Natural killer cell (primary cell): Measurements from ENCODE around the gene MYO5C. TPM values are rescaled to one million over a fixed set of nuclear protein-coding genes. Genes with fewer than 3 reads are reported as not detected.

Experiments used
- ATAC-seq, 3 donors: fragments of 150-1000 bp in 2 of 3; fragments of 200-7000 bp in 1 of 3; cut with Tn5 transposase; 1 replicate in 1 of 3; 2 replicates in 2 of 3; pipeline ENCODE4 v1.10.0; 2021; ENCODE audit warnings: mild to moderate bottlenecking in 2 of 3, moderate library complexity in 2 of 3
- DNase-seq, 2 donors: peaks; one replicate each; pipeline versions ENCODE4 v3.0.0 to v3.0.0-alpha.2; 2013 to 2021; ENCODE audit warnings: mixed read lengths in 1 of 2
- H3K27ac ChIP-seq: one replicate; pipeline ENCODE4 v1.5.1; 2013; ENCODE audit warnings: mild to moderate bottlenecking, low read length
- H3K27me3 ChIP-seq: one replicate; pipeline ENCODE4 v1.6.1; 2013; ENCODE audit warnings: low read length; ENCODE audit not compliant: control insufficient read depth, insufficient read depth
- H3K36me3 ChIP-seq: one replicate; pipeline ENCODE4 v1.6.1; 2013; ENCODE audit warnings: low read length; ENCODE audit not compliant: control insufficient read depth, insufficient read depth
- H3K4me1 ChIP-seq: one replicate; pipeline ENCODE4 v1.6.1; 2013; ENCODE audit warnings: low read length; ENCODE audit not compliant: control insufficient read depth, insufficient read depth
- H3K4me3 ChIP-seq: one replicate; pipeline ENCODE4 v1.5.1; 2013; ENCODE audit warnings: low read length
- H3K9me3 ChIP-seq: one replicate; pipeline ENCODE4 v1.6.1; 2013; ENCODE audit warnings: low read length; ENCODE audit not compliant: control insufficient read depth, insufficient read depth
- H3K27ac Mint-ChIP-seq, 2 donors: one replicate each; pipeline ENCODE4 v1.8.0; 2022; ENCODE audit warnings: mild to moderate bottlenecking in 2 of 2, mixed read lengths in 2 of 2, moderate library complexity in 1 of 2
- H3K27me3 Mint-ChIP-seq, 2 donors: one replicate each; pipeline ENCODE4 v1.8.0; 2022; ENCODE audit warnings: low read depth in 2 of 2, mixed read lengths in 2 of 2
- H3K36me3 Mint-ChIP-seq: one replicate; pipeline ENCODE4 v1.8.0; 2022; ENCODE audit warnings: mixed read lengths
- H3K4me1 Mint-ChIP-seq, 2 donors: one replicate each; pipeline ENCODE4 v1.8.0; 2022; ENCODE audit warnings: mixed read lengths in 2 of 2
- H3K4me3 Mint-ChIP-seq: one replicate; pipeline ENCODE4 v1.8.0; 2022; ENCODE audit warnings: mild to moderate bottlenecking, moderate library complexity, mixed read lengths
- H3K9me3 Mint-ChIP-seq, 2 donors: one replicate each; pipeline ENCODE4 v1.8.0; 2022; ENCODE audit warnings: mixed read lengths in 2 of 2
- WGBS: methylation state at CpG from one replicate; pipeline ENCODE4 v1.1.7; 2013; ENCODE audit warnings: missing lambda C conversion rate; ENCODE audit not compliant: insufficient coverage; 5-methylcytosine and 5-hydroxymethylcytosine counted together
- intact Hi-C: fragments of 100-400 bp; cut with micrococcal nuclease; formaldehyde crosslinking; loops from one replicate; pipeline ENCODE4 v1.14.2; 2022
- total RNA-seq, 4 donors: library from RNA; stranded (reverse); fragments of 120-200 nt in 1 of 4; gene quantifications; one replicate each; pipeline versions ENCODE4 v1.2.3 to v1.2.4, GENCODE V29; 2013 to 2022
- TF ChIP-seq, protein P1 (sequence below): fragments of 200-600 bp; IDR thresholded peaks from one replicate; pipeline ENCODE4 v1.8.0; 2022; ENCODE audit warnings: antibody characterized with exemption

Gene MYO5C
- total RNA-seq, 3 donors from 2014 or later (not counting 1 experiment from before 2014, with no cell fraction given), result 0.45 to 0.82 (median 0.60) TPM

DNA sequence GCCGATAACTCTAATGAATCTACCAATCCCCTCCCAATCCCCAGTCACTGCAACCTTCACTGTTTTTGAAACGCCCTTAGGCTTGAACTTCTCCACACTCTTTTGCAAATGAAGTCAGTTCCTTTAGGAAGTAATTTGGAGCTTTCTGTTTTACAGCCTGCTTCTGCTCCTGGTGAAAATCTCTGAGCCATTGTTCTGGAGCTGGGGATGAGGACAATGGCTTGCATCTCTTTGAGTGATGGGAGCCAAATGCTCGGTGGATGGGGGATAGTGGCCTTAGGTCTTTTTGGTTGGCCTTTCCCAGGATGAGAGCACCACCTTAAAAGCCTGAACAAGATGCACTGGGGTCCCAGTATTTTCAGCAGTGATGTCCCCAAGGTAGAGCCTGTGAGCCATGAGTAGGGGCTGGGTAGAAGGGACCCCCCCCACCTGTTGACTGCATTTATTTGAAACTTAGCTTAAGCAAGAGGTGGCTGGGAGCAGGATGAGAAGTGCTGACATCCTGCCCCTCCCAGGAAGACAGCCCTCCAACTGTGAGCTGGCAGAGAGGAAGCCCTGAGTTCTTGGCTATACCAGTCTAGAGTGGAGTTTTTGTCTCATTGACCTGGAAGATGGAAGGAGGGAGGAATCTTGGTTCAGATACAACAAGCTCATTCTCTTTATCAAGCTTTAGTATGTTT lies 7.6 kb upstream of the MYO5C start:
- Mint-ChIP-seq H3K36me3 (peaks cover 13% of the 10 kb centered on the region), H3K4me3 (no peak overlapping the region), H3K27me3 (no peaks in the 10 kb centered on the region), H3K9me3 (no peaks in the 10 kb centered on the region), H3K27ac (no peak overlapping the region), H3K4me1 (peaks cover 5 to 15% of the 10 kb centered on the region in 2 donors)
- no peaks in the 10 kb centered on the region for H3K27me3 ChIP-seq
- H3K4me1 ChIP-seq, result no peaks in the 10 kb centered on the region
- DNase-seq (no peak), ATAC-seq (no peak)
- no peak overlapping the region for H3K4me3 ChIP-seq
- intact Hi-C loops, result no loop called here
- no peak overlapping the region for H3K27ac ChIP-seq
- WGBS, result 93% methylated on average over 3 of the region's 3 CpGs
- TF ChIP-seq, protein P1, sequence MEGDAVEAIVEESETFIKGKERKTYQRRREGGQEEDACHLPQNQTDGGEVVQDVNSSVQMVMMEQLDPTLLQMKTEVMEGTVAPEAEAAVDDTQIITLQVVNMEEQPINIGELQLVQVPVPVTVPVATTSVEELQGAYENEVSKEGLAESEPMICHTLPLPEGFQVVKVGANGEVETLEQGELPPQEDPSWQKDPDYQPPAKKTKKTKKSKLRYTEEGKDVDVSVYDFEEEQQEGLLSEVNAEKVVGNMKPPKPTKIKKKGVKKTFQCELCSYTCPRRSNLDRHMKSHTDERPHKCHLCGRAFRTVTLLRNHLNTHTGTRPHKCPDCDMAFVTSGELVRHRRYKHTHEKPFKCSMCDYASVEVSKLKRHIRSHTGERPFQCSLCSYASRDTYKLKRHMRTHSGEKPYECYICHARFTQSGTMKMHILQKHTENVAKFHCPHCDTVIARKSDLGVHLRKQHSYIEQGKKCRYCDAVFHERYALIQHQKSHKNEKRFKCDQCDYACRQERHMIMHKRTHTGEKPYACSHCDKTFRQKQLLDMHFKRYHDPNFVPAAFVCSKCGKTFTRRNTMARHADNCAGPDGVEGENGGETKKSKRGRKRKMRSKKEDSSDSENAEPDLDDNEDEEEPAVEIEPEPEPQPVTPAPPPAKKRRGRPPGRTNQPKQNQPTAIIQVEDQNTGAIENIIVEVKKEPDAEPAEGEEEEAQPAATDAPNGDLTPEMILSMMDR, result no peak
- H3K9me3 ChIP-seq, result no peaks in the 10 kb centered on the region
- H3K36me3 ChIP-seq, result no peaks in the 10 kb centered on the region

DNA sequence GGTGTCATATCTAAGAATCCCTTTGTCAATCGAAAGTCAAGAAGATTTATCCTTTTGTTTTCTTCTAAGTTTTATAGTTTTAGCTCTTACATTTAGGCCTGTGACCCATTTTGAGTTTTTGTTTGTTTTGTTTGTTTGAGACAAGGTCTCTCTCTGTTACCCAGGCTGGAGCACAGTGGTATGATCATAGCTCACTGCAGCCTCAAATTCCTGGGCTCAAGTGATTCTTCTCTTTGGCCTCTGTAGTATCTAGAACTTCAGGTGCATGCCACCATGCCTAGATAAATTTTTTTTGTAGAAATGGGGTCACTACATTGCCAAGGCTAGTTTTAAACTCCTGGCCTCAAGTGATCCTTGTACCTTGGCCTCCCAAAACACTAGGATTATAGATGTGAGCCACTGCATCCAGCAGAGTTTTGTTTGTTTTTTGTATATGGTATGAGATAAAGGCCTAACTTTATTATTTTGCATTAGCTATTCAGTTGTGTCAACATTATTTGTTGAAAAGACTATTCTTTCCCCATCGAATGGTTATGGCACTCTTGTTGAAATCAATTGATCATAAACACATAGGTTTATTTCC lies 5.8 kb upstream of the MYO5C start:
- DNase-seq (no peak), ATAC-seq (no peak)
- Mint-ChIP-seq H3K4me1 (peaks cover 5 to 15% of the 10 kb centered on the region in 2 donors), H3K27ac (no peak overlapping the region), H3K27me3 (peaks cover 10 to 11% of the 10 kb centered on the region in 2 donors), H3K9me3 (no peaks in the 10 kb centered on the region), H3K4me3 (no peak overlapping the region), H3K36me3 (peaks cover 13% of the 10 kb centered on the region)
- Histone ChIP-seq H3K4me3 (no peak overlapping the region), H3K27ac (no peak overlapping the region), H3K36me3 (no peaks in the 10 kb centered on the region), H3K27me3 (peaks cover under 1% of the 10 kb centered on the region), H3K9me3 (no peaks in the 10 kb centered on the region), H3K4me1 (no peaks in the 10 kb centered on the region)
- TF ChIP-seq, protein P1, result no peak
- intact Hi-C loops, result no loop called here
- 80% methylated on average over 1 of the region's 2 CpGs for WGBS

GRCh38 chr15:52294881-52295420 lies 653 bp downstream of the MYO5C start:
- Mint-ChIP-seq H3K4me3 (no peak overlapping the region), H3K4me1 (peaks cover 0 to 5% of the 10 kb centered on the region in 2 donors), H3K27me3 (peaks cover 35 to 44% of the 10 kb centered on the region in 2 donors), H3K9me3 (no peaks in the 10 kb centered on the region), H3K27ac (no peak overlapping the region), H3K36me3 (no peaks in the 10 kb centered on the region)
- Histone ChIP-seq H3K4me3 (no peak overlapping the region), H3K27ac (no peak overlapping the region), H3K9me3 (no peaks in the 10 kb centered on the region), H3K27me3 (peaks cover 9% of the 10 kb centered on the region), H3K4me1 (peaks cover 13% of the 10 kb centered on the region), H3K36me3 (no peaks in the 10 kb centered on the region)
- DNase-seq, result no peak
- intact Hi-C loops, result no loop called here
- TF ChIP-seq, protein P1, result no peak
- no peak for ATAC-seq
- 3% methylated on average over 32 of the region's 32 CpGs for WGBS
